GM12891 (cell line): ENCODE data around the gene SUGP1.

Experiments
- POLR2A ChIP-seq: IDR thresholded peaks from 2 replicates; pipeline ENCODE4 v1.6.1; 2011; ENCODE audit warnings: low read depth, low read length, control low read depth
- POLR2AphosphoS5 ChIP-seq: IDR thresholded peaks from 2 replicates; pipeline ENCODE4 v1.6.1; 2011; ENCODE audit warnings: low read depth, low read length, control low read depth
- POU2F2 ChIP-seq: IDR thresholded peaks from 2 replicates; pipeline ENCODE4 v1.6.1; 2011; ENCODE audit warnings: low read depth, mild to moderate bottlenecking, control low read depth, low read length, moderate library complexity
- TAF1 ChIP-seq: IDR thresholded peaks from 2 replicates; pipeline ENCODE4 v1.6.1; 2011; ENCODE audit warnings: low read depth, low read length, control low read depth

DNA sequence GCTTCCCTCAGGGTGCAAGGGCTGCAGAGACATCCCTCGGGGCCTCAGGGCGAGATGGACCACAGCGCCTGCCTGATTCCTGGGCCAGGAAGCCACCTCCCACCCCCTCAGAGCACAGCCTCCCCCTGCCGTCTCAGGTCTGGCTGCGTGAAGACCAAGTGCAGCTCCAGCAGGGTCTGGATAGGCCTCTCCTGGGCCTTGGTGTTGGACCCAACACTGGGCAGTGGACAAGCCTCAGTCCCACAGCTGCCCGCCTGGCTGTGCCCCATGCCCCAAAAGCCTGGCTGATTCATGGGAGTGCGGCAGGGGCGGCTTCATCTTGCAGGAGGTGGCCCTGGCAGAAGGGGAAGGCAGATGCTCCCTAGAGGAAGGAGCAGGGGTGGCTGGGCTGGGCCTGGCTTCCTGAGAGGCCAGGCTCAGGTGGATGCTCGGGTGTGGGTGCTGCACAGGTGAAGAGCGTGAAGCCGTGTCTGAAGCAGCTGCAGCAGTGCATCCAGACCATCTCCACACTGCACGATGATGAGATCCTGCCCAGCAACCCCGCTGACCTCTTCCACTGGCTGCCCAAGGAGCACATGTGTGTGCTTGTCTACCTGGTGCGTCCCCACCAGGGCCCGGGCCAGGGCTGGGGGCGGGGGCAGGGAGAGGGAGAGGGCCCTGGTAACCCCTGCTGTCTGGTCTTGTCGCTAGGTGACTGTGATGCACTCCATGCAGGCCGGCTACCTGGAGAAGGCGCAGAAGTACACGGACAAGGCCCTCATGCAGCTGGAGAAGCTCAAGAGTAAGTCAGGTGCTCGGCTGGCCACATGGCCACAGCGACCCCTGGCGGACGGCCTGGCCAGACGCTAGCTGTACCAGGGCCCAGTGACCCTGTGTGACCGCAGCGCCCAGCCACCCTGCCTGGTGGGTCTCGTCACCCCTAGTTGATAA, 22.0 kb upstream of the SUGP1 start:
- TF ChIP-seq POU2F2 (no peak), POLR2A (no peak), POLR2AphosphoS5 (no peak), TAF1 (no peak)
